GM19099 (cell line): ENCODE data around the gene RAD51B.

Experiments used
- POLR2A ChIP-seq: IDR thresholded peaks from 3 replicates; pipeline ENCODE4 v1.6.1; 2011; ENCODE audit warnings: low read depth; ENCODE audit not compliant: insufficient read length; ENCODE audit errors: extremely low read depth

Gene RAD51B

GRCh38 chr14:68082698-68083291, 263.2 kb downstream of the RAD51B start:
- TF ChIP-seq POLR2A = no peak

GRCh38 chr14:68084256-68084655, 264.7 kb downstream of the RAD51B start:
- no peak for TF ChIP-seq POLR2A

DNA sequence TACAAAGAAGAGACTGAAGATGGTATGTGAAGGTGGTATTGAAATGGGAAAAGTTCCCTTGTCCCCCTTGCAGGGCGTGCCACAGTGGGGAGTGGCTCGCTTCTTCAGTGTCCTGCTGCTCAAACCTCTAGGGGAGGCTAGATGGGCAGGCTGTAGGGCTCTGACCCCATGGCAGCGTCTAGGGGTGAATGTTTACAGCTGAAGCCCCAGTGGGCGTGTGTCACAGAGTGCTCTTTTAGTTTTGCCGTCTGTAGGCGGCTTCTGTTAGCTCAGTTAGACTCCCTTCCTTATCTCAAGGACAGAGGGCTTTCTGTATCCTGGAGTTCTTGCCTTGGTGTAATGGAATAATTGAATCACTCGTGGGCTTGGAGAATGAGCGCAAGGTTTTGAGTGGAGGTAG, 266.2 kb downstream of the RAD51B start:
- TF ChIP-seq POLR2A = no peak

DNA sequence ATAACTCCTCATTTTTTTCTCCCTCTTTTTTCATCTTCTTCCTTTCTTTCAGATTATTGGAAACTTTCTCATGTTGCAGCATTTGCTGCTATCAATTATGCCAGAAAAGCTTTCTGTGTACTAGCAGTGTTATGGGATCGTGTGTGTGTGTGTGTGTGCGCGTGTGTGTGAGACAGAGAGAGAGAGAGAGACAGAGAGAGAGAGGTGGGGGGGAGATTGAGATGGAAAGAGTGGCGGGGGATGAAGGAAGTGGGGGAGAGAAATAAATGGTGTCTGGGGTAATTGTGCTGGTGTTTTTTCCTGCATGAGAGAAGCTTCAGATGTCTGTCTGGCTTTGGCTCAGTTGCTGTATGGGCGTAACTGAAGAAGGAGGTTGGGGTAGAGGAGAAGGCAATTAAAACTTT, 268.9 kb downstream of the RAD51B start:
- no peak for TF ChIP-seq POLR2A

DNA sequence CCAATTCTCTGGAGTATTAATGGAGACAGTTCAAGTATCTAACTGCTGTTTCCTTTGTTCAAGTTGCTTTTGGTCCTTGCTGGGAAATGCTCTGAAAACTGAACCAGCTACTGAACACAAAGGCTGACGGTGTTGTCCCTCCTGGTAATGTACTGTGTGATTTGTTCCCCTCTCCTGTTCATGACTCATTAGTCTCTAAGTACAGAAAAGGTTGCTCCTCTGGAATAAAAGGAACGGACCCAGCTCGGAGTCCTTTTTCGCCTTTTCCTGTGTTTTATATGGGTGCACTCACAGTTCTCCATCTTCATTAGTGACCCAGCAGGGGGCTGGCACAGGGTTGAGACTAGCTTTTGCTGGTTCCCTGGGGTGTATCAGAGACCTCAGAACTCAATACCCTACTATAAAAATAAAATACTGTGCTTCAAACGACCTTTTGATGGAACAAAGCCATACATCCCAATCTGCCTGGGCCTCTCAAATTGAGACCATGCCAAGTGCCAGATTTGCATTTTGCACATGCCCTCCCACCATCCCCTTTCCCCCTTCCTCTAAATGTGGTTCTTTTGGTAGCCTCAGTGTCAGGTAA, 269.7 kb downstream of the RAD51B start:
- TF ChIP-seq POLR2A = no peak

DNA sequence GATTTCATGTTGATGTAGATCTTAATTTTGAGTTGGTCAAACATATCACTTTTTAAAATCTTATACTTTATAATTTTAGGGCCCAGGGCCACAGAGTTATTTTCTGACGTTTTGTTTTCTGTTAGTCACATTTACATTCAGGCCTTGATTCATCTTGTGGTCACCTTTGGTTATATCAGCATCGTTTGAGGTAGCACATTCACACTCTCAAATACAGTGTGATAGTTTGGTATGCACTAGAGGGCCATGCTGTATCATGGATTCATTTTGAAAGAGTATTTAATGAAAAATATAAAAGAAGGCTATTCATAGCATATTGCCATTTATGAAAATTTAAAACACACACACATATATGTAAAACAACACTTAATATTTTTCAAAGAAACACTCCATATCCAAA, 274.6 kb downstream of the RAD51B start:
- TF ChIP-seq POLR2A = no peak

DNA sequence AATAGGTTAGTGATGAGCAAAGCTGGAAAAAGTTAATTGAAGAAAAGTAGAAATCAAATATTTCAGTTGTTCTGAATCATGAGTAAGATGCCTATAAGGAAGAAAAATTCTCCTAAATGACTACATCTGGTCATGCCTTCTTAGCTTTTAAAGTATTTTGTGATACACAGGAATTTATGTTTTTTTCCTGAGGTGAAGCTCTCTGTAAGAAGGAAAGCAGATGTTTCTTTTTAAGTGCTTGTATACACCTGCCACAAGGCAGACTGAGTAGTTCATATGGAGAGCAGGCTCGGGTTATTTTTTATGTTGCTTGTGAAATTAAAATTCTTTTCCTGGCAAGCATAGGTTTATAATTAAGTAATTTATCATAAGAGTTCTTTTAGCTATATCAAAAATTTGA, 275.2 kb downstream of the RAD51B start:
- TF ChIP-seq POLR2A = no peak

DNA sequence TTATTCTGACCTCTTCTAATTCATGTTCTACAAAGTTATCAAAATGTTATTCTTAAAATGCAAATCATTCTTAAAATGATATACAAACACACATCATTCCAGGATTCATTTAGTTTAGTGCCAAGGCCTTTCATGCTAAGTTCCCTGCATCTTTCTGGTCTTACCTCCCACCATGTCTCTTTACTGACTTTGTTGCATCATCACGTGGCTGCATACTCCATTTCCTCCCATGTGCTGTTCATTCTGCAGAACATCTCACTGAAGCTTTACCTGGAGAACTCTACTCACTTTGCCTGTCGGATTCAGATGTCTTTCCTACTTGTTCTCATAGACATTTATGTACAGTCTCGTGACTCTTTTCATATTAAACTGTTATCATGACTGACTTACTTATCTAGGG, 278.1 kb downstream of the RAD51B start:
- TF ChIP-seq POLR2A = no peak

DNA sequence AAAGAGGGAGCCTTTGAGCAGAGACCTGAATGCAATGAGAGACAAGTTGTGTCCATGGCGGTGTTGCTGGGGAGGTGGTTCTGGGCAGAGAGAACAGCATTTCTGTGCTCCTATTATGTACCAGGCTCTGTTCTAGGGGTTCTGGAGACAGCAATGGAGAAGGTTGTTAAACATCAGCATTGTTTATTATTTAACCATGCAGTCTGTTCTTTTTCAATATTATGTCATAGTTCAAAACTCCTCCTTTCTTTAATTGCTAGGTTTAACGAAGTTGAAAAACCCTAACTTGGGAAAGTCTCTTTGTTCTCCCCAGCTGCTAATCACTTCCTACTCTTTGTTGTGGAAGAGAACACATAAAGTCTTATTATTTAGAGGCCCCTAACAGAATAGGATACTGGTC, 279.3 kb downstream of the RAD51B start:
- no peak for TF ChIP-seq POLR2A

DNA sequence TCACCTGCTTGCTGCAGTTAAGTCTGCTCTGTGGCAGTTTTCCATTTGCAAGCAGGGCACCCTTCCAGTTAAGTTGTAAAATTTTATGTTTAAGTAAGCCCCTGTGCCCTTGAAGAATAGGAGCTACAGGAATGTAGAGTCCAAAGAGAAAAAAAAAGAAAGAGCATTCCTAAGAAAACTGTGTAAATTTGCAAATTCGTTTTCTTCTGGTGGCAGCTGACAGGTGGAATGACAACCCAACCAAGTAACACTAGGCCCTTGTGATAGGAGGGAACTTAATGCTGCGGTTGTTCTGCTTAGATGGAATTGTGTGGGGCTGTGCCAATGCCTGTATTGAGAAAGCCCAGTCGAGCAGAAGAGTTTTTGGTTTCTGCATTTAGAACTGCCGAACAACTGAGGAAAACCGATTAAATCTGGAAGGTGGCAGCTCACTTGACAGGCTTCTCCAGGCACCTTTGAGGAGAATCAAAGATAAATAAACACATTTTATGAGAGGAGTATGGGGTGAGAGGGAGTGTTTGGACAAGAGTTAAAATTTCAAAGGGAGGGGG, 280.0 kb downstream of the RAD51B start:
- no peak for TF ChIP-seq POLR2A

DNA sequence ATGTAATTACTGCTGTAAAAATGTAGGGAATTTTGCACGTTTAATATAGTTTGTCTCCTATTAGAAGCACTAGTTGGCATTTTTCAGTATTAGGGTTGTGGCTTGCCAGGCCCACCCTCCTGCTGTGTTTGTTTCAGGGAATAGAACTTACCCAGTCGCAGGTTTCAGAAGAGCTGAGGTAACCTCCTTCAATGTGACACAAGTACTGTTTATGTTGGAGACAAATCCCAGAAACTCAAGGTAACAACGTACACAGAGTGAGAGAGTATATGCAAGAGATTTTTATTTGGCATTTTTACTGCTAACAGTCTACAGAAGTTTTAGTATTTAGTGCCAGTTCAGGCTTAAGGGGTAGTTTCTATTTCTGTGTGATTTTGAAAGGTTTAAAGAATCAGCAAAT, 284.3 kb downstream of the RAD51B start:
- TF ChIP-seq POLR2A = no peak

GRCh38 chr14:68104518-68104917, 284.9 kb downstream of the RAD51B start:
- no peak for TF ChIP-seq POLR2A

- TF ChIP-seq POLR2A = no peak
Measured at GRCh38 chr14:68105816-68106215, 286.2 kb downstream of the RAD51B start.

DNA sequence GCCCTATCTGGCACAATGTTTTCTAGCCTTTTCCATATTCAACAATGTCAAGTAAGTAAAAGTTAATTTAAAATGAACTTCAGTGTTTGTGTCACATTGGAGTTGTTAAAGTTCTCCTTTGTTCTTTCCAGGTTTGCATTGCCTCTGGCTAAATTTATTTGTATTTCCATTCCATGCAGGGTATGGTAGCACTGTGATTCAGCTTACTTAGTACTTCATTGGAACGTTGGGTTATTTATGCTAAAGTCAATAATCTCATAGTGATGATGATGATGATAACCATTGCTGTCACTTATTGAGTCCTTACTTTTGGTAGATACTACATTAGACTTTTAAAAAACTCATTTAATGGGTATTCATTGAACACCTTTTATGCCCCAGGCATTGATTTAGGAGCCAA, 286.9 kb downstream of the RAD51B start:
- no peak for TF ChIP-seq POLR2A

DNA sequence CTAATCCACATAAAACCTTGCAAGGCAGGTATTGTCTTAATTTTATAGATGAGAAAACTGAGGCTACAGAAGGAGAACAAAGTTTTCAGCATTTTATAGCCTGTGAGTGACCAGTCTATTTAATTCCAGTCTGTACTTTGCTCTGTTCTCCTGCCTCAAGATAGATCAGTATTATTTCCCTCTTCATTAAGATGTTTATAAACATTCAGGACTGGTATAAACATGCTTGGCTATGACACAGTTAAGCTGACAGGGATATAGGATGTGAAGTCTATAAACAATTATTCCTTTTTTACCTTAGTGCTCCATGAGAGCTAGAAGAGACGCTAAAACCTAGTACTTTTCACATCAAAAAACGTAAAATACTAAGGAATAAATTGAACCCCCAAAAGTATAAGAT, 287.3 kb downstream of the RAD51B start:
- TF ChIP-seq POLR2A = no peak

GRCh38 chr14:68109132-68109900, 289.7 kb downstream of the RAD51B start:
- TF ChIP-seq POLR2A = no peak
